ENCODE data around the gene KRTAP4-1.

GRCh38 chr17:41230094-41230493 is 45.4 kb upstream of the KRTAP4-1 start:
- TF ChIP-seq CTCF (IDR thresholded peaks at IDR 0.05; ENCODE audit: low read depth, low read length, missing input control), result no peak
- no peak for TF ChIP-seq REST (IDR thresholded peaks at IDR 0.05)
- no peak for TF ChIP-seq TAF1 (conservative IDR thresholded peaks at IDR 0.05)
- no peak for TF ChIP-seq ATF3 (IDR thresholded peaks at IDR 0.05)
- TF ChIP-seq ZBTB33 (IDR thresholded peaks at IDR 0.05), result no peak
- TF ChIP-seq GABPA (IDR thresholded peaks at IDR 0.05 in 1 of 2, conservative IDR thresholded peaks at IDR 0.05 in 1 of 2), result no peak
- no peak for TF ChIP-seq HNF4G (IDR thresholded peaks at IDR 0.05)
- TF ChIP-seq SP1 (IDR thresholded peaks at IDR 0.05), result no peak
- no peak for TF ChIP-seq MAX (IDR thresholded peaks at IDR 0.05)
- TF ChIP-seq YY1 (IDR thresholded peaks at IDR 0.05), result no peak
- no peak for TF ChIP-seq RAD21 (IDR thresholded peaks at IDR 0.05)
- TF ChIP-seq FOXA1 (IDR thresholded peaks at IDR 0.05), result no peak
